Activated CD8-positive, alpha-beta memory T cell treated with anti-CD3 and anti-CD28 coated beads, Interleukin-2, amount 50 U/mL, for 1 hour (primary cell): ENCODE measurements around the gene AGGF1.
A peak's percentile ranks its signal among the peaks of the same experiment; 100 is the strongest.
"Not testable (repeated sequence)": the region's sequence is repeated elsewhere in the genome, so short reads cannot be mapped to it uniquely, and the experiment has no call there.

Source experiments
- DNase-seq: peaks from one replicate; pipeline ENCODE4 v3.0.0-alpha.2; 2020; ENCODE audit errors: extremely low read depth

Gene AGGF1, protein sequence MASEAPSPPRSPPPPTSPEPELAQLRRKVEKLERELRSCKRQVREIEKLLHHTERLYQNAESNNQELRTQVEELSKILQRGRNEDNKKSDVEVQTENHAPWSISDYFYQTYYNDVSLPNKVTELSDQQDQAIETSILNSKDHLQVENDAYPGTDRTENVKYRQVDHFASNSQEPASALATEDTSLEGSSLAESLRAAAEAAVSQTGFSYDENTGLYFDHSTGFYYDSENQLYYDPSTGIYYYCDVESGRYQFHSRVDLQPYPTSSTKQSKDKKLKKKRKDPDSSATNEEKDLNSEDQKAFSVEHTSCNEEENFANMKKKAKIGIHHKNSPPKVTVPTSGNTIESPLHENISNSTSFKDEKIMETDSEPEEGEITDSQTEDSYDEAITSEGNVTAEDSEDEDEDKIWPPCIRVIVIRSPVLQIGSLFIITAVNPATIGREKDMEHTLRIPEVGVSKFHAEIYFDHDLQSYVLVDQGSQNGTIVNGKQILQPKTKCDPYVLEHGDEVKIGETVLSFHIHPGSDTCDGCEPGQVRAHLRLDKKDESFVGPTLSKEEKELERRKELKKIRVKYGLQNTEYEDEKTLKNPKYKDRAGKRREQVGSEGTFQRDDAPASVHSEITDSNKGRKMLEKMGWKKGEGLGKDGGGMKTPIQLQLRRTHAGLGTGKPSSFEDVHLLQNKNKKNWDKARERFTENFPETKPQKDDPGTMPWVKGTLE

GRCh38 chr5:77030097-77031071 is at the start of gene AGGF1:
TSS of gene AGGF1 (plus strand) at chr5:77030404. CDS start at chr5:77030767, 363 bp downstream.
- peak; percentile 73 for DNase-seq

GRCh38 chr5:76980518-76981144 is 49.6 kb upstream of the AGGF1 start:
- DNase-seq = no peak

- DNase-seq = no peak
Measured at GRCh38 chr5:76982450-76982849, 47.8 kb upstream of the AGGF1 start.

GRCh38 chr5:76983468-76983867 is 46.7 kb upstream of the AGGF1 start:
- no peak for DNase-seq

GRCh38 chr5:76986825-76987526 is 43.2 kb upstream of the AGGF1 start:
- DNase-seq = no peak

- DNase-seq = no peak
Measured at GRCh38 chr5:76990899-76991459, 39.2 kb upstream of the AGGF1 start.

GRCh38 chr5:76993436-76993835 is 36.8 kb upstream of the AGGF1 start:
- not testable (repeated sequence) for DNase-seq

DNA sequence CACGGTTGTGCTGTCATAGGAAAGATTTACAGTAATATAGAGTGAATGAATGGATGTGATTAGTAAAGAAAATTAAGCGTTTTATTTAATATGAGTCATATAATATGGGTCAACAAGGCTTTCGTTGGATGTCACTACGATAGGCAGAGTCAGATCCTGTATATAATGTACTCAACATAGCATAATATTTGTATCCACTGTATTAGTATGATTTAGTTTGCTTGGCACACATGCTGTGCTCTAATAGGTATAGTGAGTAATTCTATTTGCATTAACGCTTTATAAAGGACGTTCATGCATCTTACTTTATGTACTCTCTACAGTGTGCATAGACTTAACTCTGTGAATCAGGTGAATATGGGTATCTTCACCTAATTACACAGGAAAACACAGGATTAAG is 35.9 kb upstream of the AGGF1 start:
- DNase-seq = no peak

DNA sequence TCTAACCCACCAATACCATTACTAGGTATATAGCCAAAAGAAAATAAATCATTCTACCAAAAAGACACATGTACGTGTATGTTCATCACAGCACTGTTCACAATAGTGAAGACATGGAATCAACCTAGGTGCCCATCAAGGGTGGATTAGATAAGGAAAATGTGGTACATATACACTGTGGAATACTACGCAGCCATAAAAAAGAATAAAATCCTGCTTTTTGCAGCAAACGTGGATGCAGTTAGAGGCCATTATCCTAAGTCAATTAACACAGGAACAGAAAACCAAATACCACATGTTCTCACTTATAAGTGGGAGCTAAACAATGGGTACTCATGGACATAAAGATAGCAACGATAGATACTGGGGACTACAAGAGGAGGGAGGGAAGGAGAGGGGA is 32.0 kb upstream of the AGGF1 start:
- not testable (repeated sequence) for DNase-seq

- no peak for DNase-seq
Measured at GRCh38 chr5:76999451-76999850, 30.8 kb upstream of the AGGF1 start.

DNA sequence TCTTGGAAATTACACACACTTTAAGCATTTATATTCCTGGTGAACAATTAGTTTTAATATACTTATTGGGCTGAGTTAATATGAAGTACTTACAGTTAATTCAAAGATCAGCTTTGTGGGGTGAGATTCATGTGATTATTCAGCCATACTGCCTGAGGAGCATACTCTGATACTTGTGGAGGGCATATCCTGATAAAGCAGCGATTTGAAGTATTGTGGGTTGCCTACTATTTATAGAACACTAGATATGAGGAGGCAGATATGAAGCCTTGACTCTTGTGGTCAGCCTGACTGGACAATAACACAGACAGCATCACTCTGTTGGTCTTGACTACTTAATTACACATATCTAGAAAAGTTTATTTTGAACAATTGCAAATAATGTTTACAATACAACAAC is 27.0 kb upstream of the AGGF1 start:
- DNase-seq = no peak

- no peak for DNase-seq
Measured at GRCh38 chr5:77006124-77006523, 24.1 kb upstream of the AGGF1 start.

DNA sequence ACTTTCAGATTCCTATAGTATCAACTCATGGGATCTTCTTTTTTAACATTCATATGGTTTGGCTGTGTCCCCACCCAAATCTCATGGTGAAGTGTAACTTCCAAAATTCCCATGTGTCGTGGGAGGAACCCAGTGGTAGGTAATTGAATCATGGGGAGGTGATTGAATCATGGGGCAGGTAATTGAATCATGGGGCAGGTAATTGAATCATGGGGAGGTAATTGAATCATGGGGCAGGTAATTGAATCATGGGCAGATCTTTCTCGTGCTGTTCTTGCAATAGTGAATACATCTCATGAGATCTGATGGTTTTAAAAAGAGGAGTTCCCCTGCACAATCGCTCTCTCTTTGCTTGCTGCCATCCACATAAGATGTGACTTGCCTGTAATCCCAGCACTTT is 21.8 kb upstream of the AGGF1 start:
- no peak for DNase-seq

DNA sequence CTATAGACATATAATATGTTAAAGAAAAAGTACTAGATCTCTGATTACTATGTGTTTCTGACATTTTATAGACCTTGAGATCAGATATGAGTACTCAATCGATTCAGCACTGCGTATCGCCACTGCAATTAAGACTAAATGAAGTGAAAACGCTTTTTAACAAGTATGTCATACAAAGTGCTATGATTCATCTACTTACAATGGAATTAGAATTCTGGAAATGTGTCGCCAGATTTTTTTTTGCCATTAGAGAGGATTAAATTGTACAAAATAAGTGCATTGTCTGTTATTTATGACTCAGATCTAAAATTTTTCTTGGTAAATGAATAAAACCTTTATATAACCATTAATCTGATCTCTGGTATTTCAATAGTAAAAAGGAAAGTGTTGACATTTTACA is 20.0 kb upstream of the AGGF1 start:
- DNase-seq = no peak

GRCh38 chr5:77011498-77011897 is 18.7 kb upstream of the AGGF1 start:
- DNase-seq = no peak

DNA sequence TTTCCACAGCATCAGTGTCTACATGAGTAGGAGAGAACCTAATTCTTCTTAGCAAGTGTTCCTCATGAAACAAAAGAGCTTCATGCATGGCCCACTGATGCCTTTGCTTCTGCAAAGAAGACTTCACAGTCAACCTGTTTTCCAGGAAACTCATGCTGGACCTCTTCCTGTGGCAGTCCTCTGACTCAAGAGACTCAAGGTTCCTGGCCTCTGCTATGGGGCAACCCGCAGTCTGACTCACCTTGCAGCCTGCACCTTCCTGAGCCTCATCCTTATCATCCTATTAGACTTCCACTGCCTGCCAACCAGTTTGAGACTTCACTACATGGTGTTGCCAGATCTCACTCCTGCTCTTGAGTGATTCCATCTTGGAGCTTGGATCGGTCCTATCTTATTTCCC is 17.6 kb upstream of the AGGF1 start:
- DNase-seq = no peak

DNA sequence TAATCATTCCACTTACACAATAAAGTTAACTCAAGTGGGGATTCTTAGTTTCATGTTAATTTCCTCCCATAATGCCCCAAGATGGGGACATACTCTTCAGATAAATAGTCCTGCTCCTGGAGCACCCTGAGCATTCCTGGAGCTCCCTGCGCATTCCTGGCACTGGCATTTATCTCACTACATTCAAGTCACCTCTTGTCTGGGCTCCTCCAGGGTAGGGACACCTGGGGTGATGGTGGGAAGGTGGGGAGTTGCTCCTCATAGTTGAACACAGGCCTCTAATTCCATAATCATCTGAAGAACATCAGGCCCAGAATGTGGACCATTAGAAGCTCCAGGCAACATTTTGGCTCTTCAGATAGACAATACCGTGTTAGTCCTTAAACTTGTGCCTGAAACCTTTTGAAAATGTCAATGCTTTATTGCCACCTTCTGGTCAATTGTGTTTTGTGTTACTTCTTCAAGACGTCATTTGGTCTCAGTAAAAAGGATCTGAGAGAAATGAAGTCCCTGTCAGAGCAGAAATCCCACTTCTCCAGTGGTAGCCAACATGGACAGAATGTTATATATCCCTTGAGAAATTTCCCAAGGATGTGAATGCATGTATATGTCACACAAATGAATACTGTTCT is 14.2 kb upstream of the AGGF1 start:
- DNase-seq = no peak

DNA sequence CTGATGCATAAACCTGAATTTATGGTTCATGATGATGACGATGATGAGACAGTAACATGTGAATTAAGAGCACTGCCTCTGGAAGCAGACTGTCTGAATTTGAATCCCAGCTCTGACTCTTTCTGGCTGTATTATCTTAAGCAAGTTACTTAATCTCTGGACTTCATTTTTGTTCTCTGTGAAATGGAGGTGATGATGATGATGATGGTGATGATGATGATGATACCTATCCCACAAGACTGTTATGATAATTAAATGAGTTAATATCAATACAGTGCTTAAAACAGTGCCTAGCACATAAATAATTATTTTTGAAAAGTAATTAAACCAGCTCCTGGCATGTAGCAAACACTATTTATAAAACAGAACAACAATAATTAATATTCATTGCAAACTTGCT is 13.2 kb upstream of the AGGF1 start:
- no peak for DNase-seq

DNA sequence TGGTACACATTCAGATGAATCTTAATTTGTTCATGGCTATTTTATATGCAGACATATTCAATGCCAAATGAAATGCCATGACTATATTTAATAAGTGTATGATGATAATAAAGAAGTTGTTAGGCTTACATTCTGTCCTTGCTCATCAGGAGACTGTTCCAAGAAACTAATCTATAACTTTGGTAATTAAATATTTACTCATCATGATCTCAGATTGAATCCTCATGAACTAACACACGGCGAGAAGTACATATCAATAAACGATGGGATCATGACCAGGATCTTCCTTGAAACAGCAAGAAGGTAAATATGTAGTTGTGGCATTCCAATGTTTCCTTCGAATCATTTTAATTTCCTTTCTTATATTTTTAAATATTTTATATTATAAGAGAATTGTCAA is 12.5 kb upstream of the AGGF1 start:
- no peak for DNase-seq
